GM12874 (cell line): Measurements from ENCODE around the gene CHCHD10.

Source experiments
- TF ChIP-seq, protein P1 (sequence below): IDR thresholded peaks from 2 replicates; pipeline ENCODE4 v1.5.1; 2011; ENCODE audit warnings: low read depth, mild to moderate bottlenecking, control low read depth, low read length, moderate library complexity; ENCODE audit not compliant: insufficient read depth

CHCHD10 gene

DNA sequence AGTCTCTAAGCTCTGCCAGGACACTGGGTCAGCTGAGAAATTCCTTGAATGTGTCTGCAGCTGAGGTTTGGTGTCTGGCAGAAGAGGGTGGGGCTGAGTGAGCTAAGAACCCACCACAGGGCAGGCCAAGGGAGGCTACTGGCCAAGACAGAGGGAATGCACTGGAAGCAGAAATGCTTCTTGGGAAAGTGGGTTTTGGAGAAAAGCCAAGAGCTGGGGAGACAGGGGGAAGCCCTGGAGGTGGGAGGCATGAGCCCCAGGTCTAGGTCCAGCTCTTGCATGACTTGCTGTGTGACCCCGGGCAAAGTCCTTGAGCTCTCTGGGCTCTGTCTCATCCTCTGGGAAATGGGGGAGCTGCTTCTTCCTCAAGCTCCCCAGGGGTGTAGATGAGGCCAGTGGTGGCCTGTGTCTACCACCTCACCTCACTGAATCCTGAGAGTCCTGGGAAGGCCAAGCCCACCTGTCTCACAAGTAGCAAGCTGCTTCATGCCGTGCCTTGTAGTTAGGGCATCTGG lies 7.2 kb upstream of the CHCHD10 start:
- TF ChIP-seq, protein P1, sequence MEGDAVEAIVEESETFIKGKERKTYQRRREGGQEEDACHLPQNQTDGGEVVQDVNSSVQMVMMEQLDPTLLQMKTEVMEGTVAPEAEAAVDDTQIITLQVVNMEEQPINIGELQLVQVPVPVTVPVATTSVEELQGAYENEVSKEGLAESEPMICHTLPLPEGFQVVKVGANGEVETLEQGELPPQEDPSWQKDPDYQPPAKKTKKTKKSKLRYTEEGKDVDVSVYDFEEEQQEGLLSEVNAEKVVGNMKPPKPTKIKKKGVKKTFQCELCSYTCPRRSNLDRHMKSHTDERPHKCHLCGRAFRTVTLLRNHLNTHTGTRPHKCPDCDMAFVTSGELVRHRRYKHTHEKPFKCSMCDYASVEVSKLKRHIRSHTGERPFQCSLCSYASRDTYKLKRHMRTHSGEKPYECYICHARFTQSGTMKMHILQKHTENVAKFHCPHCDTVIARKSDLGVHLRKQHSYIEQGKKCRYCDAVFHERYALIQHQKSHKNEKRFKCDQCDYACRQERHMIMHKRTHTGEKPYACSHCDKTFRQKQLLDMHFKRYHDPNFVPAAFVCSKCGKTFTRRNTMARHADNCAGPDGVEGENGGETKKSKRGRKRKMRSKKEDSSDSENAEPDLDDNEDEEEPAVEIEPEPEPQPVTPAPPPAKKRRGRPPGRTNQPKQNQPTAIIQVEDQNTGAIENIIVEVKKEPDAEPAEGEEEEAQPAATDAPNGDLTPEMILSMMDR, result no peak

- TF ChIP-seq, protein P1, result no peak
These were observed 6.5 kb upstream of the CHCHD10 start for GRCh38 chr22:23774114-23774921.

- TF ChIP-seq, protein P1, result no peak
These were observed 5.8 kb upstream of the CHCHD10 start for GRCh38 chr22:23773483-23774113.

DNA sequence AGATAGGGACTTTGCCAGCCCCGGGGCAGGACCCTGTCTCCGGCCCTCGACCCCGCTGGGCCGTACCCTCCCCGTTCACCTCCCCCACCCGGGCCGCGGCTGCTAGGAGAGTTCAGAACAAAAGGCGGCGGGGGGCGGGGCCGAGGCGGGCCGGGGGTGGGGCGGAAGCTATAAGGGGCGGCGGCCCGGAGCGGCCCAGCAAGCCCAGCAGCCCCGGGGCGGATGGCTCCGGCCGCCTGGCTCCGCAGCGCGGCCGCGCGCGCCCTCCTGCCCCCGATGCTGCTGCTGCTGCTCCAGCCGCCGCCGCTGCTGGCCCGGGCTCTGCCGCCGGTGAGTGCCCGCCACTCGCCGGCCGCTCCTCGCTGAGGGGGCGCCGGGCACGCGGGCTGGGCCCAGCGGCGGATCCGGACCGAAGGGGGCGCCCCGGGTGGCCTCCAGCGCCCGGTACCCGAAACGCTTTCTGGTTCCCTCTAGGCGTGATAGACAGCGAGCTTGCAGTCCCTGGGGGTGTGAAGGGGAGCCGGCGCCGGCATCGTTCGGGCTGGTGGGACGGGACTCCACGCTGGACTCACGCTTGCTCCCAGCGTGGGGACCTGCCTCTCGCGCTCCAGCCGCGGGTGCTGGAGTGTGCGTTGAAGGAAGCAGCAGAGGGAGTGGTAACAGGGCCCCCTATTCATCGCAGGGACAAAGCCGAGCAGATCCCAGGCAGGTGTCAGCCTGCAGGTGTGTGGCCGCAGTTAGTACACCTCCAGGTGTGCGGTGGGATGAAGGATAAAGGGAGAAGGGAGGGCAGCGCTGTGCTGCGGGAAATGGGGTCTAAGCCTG lies 5.1 kb upstream of the CHCHD10 start, which contains the start of gene MMP11:
Gene MMP11 (plus strand): TSS at position 201 of the 825 bp plus-strand sequence. CDS start 22 bp downstream, at position 223.
- TF ChIP-seq, protein P1, result 0 out of 2 replicates have a peak, but pooled peaks have one; percentile 15

- TF ChIP-seq, protein P1, result no peak
These were observed 4.5 kb upstream of the CHCHD10 start for GRCh38 chr22:23772315-23772648.

- TF ChIP-seq, protein P1, result no peak
These were observed 1.7 kb upstream of the CHCHD10 start for GRCh38 chr22:23769321-23769965.
